Smooth muscle cell (in vitro differentiated cells): ENCODE measurements around the gene CD207. TPM values are rescaled to one million over a fixed set of nuclear protein-coding genes. Genes with fewer than 3 reads are reported as not detected.
"Not testable (repeated sequence)": the region's sequence is repeated elsewhere in the genome, so short reads cannot be mapped to it uniquely, and the experiment has no call there.

Experiments used
- DNase-seq: peaks from one replicate; lab custom pipeline; 2025; ENCODE audit not compliant: unreplicated experiment; lab: John Stamatoyannopoulos, UW
- H2AFZ ChIP-seq: fragments of 200-600 bp; sonication (generic); 2 replicates; pipeline ENCODE4 v1.6.0; 2016; ENCODE audit warnings: antibody characterized with exemption, low read depth, mild to moderate bottlenecking
- H3F3A ChIP-seq: fragments of 200-600 bp; sonication (generic); 2 replicates; pipeline ENCODE4 v1.6.0; 2017; ENCODE audit warnings: antibody characterized with exemption, low read depth
- H3K27ac ChIP-seq: fragments of 200-600 bp; sonication (generic); 2 replicates; pipeline ENCODE4 v1.5.1; 2016; ENCODE audit warnings: low read depth, mild to moderate bottlenecking
- H3K27me3 ChIP-seq: fragments of 200-600 bp; sonication (generic); 2 replicates; pipeline ENCODE4 v1.6.1; 2016; ENCODE audit warnings: low read depth, mild to moderate bottlenecking
- H3K36me3 ChIP-seq: fragments of 200-600 bp; sonication (generic); 2 replicates; pipeline ENCODE4 v1.5.1; 2016; ENCODE audit warnings: low read depth
- H3K4me1 ChIP-seq: fragments of 200-600 bp; sonication (generic); 2 replicates; pipeline ENCODE4 v1.5.1; 2016; ENCODE audit warnings: low read depth
- H3K4me2 ChIP-seq: fragments of 200-600 bp; sonication (generic); 2 replicates; pipeline ENCODE4 v1.6.0; 2016; ENCODE audit warnings: mild to moderate bottlenecking
- H3K4me3 ChIP-seq: fragments of 200-600 bp; sonication (generic); 2 replicates; pipeline ENCODE4 v1.5.1; 2016; ENCODE audit warnings: mild to moderate bottlenecking
- H3K79me2 ChIP-seq: fragments of 200-600 bp; sonication (generic); 2 replicates; pipeline ENCODE4 v1.6.0; 2016; ENCODE audit warnings: low read depth, mild to moderate bottlenecking
- H3K9ac ChIP-seq: fragments of 200-600 bp; sonication (generic); 2 replicates; pipeline ENCODE4 v1.6.0; 2016; ENCODE audit warnings: low read depth
- H3K9me3 ChIP-seq: fragments of 200-600 bp; sonication (generic); replicated peaks from 2 replicates; pipeline ENCODE4 v1.5.1; 2016; ENCODE audit warnings: low read depth
- H4K20me1 ChIP-seq: fragments of 200-600 bp; sonication (generic); 2 replicates; pipeline ENCODE4 v1.6.0; 2016; ENCODE audit warnings: low read depth
- CTCF ChIP-seq: fragments of 200-600 bp; sonication (generic); IDR thresholded peaks from 2 replicates; pipeline ENCODE4 v1.5.1; 2017; ENCODE audit warnings: borderline replicate concordance, mild to moderate bottlenecking, antibody characterized with exemption; ENCODE audit not compliant: insufficient read depth, poor library complexity, severe bottlenecking
- WGBS: methylation state at CpG from one replicate; pipeline ENCODE4 v1.1.7; 2016; ENCODE audit warnings: low lambda C conversion rate; 5-methylcytosine and 5-hydroxymethylcytosine counted together
- polyA plus RNA-seq: library from polyadenylated mRNA; unstranded; fragments of >200 nt; fragmentation: Nextera tagmentation; extraction: Ambion mirVana; gene quantifications from 2 replicates; pipeline ENCODE4 v1.2.1, GENCODE V29; 2016
- total RNA-seq: library from RNA; depleted of rRNA; stranded (reverse); fragments of >200 nt; gene quantifications from 2 replicates; pipeline ENCODE4 v1.2.3, GENCODE V29; 2014

Gene CD207
- total RNA-seq (not detected in 2 replicates), polyA plus RNA-seq (not detected in 2 replicates)

GRCh38 chr2:70835643-70836042 is at the start of gene CD207:
Gene CD207, minus strand, starts transcription at chr2:70835816. Its CDS starts 40 bp downstream, at chr2:70835776.
- Histone ChIP-seq H3K4me2 (no peak within 1 kb of the TSS), H3F3A (no peaks in the 10 kb centered on the region), H4K20me1 (no peaks in the 10 kb centered on the region), H3K36me3 (no peaks in the 10 kb centered on the region), H3K4me3 (no peak within 1 kb of the TSS), H3K4me1 (no peaks in the 10 kb centered on the region), H3K9ac (no peak within 1 kb of the TSS), H2AFZ (no peak within 1 kb of the TSS), H3K27me3 (peaks cover 5% of the 10 kb centered on the region), H3K79me2 (no peaks in the 10 kb centered on the region), H3K9me3 (no peaks in the 10 kb centered on the region), H3K27ac (no peak within 1 kb of the TSS)
- no peak for DNase-seq
- TF ChIP-seq CTCF = no peak
- WGBS = 93% methylated on average over 4 of the region's 4 CpGs

GRCh38 chr2:70878543-70878942 is 42.9 kb upstream of the CD207 start:
- H3K27me3 ChIP-seq = peaks cover 97% of the 10 kb centered on the region
- 50% methylated on average over 3 of the region's 3 CpGs for WGBS
- not testable (repeated sequence) for H4K20me1 ChIP-seq

GRCh38 chr2:70876138-70876537 is 40.5 kb upstream of the CD207 start:
- H3K79me2 ChIP-seq, H3F3A ChIP-seq, H3K4me1 ChIP-seq, H3K9me3 ChIP-seq, H3K4me3 ChIP-seq, H3K27ac ChIP-seq, H2AFZ ChIP-seq, H3K4me2 ChIP-seq, DNase-seq, H4K20me1 ChIP-seq, H3K9ac ChIP-seq, H3K36me3 ChIP-seq: not testable (repeated sequence)
- WGBS = 71% methylated on average over 9 of the region's 9 CpGs
- peaks cover 95% of the 10 kb centered on the region for H3K27me3 ChIP-seq

More at GRCh38 chr2:70878543-70878942, 42.9 kb upstream of the CD207 start:
- not testable (repeated sequence) for H3K79me2 ChIP-seq, DNase-seq, H3K4me2 ChIP-seq, H3K9ac ChIP-seq, H3K36me3 ChIP-seq, H3K4me1 ChIP-seq, H3K9me3 ChIP-seq, H3F3A ChIP-seq, H3K4me3 ChIP-seq, H2AFZ ChIP-seq, H3K27ac ChIP-seq

- H3F3A ChIP-seq = no peaks in the 10 kb centered on the region
- WGBS = 56% methylated on average over 4 of the region's 4 CpGs
- no peaks in the 10 kb centered on the region for H3K9me3 ChIP-seq
- TF ChIP-seq CTCF = no peak
- H3K4me1 ChIP-seq = no peaks in the 10 kb centered on the region
- H3K27ac ChIP-seq = no peak overlapping the region
- no peaks in the 10 kb centered on the region for H4K20me1 ChIP-seq
- DNase-seq = no peak
- H3K4me3 ChIP-seq = no peak overlapping the region
- no peak overlapping the region for H2AFZ ChIP-seq
- no peak overlapping the region for H3K4me2 ChIP-seq
- H3K9ac ChIP-seq = no peak overlapping the region
- no peaks in the 10 kb centered on the region for H3K79me2 ChIP-seq
- H3K36me3 ChIP-seq = no peaks in the 10 kb centered on the region
- peaks cover 77% of the 10 kb centered on the region for H3K27me3 ChIP-seq
Observed at GRCh38 chr2:70873541-70873940, 37.9 kb upstream of the CD207 start.
